GM18951 (cell line): Measurements from ENCODE around the gene ORAI1.
"Not testable (repeated sequence)": the region's sequence is repeated elsewhere in the genome, so short reads cannot be mapped to it uniquely, and the experiment has no call there.

Source experiments
- POLR2A ChIP-seq: IDR thresholded peaks from 4 replicates; pipeline ENCODE4 v1.6.1; 2011; ENCODE audit warnings: mild to moderate bottlenecking; ENCODE audit not compliant: insufficient read length, insufficient read depth; ENCODE audit errors: extremely low read depth
- in situ Hi-C: fragments of 300-500 bp; cut with MboI; formaldehyde crosslinking; loops from one replicate; pipeline ENCODE4 v1.12.0; 2022; ENCODE audit warnings: low sequenced_read_pairs, mixed read lengths, inconsistent platforms; ENCODE audit not compliant: unreplicated experiment

ORAI1 gene

DNA sequence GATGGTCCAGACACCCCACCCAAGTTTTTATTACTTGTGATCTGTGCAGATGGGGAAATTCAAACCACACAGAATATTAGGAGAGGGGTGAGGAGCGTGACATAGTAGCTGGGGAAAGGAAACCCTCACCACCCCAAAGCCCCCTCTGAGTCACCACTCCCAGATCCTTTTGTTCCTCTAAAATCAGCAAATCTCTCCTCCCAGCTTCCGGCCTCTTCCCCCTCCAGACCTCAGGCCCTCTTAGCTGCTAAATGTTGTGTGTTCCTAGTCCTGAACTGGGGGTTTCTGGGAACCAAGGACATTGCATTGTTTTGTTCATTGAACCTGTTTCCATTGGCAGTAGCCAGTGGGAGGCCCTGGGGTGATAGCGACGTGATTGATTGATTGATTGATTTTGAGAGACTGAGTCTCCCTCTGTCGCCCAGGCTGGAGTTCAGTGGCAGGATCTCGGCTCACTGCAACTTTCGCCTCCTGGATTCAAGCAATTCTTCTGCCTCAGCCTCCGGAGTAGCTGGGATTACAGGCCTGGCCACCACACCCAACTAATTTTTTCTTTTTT lies 5.9 kb upstream of the ORAI1 start:
- in situ Hi-C loops: no loop called here
- no peak for TF ChIP-seq POLR2A

DNA sequence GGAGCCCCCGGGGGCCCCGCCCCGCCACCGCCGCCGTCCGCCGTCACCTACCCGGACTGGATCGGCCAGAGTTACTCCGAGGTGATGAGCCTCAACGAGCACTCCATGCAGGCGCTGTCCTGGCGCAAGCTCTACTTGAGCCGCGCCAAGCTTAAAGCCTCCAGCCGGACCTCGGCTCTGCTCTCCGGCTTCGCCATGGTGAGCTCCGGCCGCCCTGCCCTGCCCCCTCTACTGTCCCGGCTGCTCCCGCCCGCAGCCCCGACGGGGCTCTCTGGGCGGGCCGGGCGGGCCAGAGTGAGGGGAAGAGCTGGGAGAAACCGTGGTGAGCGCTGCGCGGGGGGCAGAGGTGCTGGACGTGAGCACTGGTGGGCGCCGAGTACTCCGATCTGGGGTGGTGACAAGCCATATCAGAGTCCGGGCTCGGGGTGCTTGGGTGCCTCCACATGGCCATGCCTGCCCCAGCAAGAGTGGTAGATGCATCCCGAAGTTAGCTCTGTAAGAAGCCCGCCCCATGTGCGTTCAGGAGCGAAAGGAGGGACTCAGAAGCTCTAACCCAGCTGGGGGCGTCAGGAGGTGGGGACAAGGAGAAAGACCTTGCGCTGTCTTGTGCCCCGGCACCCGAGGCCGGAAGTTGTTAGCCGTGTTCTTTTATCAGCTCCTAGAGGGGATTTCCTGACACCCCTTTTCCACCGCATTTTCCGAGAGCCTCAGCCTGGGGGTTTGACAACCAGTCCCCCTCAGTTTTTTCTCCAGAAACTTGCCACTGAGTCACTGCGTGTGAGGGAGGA lies 717 bp downstream of the ORAI1 start:
- in situ Hi-C loops: no loop called here
- peak; percentile 62 for TF ChIP-seq POLR2A

DNA sequence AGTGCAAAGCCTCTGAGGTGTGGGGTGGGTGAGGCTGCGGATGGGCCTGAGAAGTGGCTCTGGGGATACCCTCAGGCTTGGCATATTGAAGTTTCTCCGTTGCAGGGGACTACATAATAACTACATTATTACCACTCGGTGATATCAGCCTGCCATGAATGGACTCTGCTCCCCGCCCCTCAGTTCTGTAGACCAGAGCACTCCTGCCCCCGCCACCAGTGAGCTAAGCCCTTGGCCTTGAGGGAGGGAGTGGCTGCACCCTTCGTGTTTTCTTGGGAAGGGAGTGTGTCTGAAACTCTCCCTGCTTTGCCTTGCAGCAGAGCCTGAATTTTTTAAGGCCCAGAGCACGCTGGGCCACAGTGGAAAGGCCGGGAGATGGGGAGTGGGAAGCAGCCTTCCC lies 1.7 kb downstream of the ORAI1 start:
- TF ChIP-seq POLR2A: no peak
- in situ Hi-C loops: no loop called here

DNA sequence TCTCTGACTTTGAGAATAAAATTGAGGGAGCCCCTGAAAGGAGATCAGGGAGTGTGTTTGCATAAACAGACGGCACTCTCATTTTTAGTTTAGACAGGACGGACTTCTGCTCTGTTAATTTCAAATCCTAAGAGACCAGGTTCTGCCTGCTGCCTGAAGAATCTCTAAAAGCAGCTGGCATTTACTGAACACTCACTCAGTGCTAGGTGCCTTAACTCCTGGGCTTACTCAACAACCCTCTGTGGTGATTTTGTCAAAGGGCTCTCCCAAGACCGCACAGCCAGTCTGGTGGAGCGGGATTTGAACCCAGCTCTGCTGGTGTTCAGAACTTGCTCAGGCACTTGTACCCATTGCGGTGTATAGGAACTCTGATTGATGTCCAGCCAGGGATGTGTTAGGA lies 2.2 kb downstream of the ORAI1 start:
- peak; percentile 33 for TF ChIP-seq POLR2A
- in situ Hi-C loops: no loop called here

DNA sequence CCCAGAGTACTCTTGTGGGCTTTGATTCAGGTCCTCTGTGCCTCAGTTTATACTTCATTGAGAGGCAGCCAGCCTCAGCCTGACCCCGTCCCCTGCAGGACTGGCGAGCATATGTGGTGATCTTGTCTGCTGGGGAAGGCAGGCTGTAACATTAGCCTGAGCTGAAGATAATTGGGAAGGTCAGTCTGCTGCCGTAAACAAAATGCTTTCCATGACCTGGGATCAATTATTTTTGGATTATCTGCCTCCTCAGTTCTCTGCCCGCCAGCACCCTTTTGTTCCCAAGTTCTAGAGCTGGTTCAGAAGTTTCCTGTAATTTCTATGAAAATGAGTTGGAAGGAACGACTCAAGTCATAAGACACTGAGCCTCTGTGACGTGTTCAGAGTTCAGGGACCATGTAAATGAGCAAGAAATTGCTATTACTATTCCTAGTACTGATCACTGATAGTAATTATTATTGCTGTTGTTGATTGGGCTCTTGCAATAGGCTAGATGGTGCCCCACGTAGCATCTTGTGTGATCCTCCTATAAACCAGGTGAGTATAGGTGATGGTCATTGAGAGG lies 4.5 kb downstream of the ORAI1 start:
- no peak for TF ChIP-seq POLR2A
- in situ Hi-C loops: no loop called here

DNA sequence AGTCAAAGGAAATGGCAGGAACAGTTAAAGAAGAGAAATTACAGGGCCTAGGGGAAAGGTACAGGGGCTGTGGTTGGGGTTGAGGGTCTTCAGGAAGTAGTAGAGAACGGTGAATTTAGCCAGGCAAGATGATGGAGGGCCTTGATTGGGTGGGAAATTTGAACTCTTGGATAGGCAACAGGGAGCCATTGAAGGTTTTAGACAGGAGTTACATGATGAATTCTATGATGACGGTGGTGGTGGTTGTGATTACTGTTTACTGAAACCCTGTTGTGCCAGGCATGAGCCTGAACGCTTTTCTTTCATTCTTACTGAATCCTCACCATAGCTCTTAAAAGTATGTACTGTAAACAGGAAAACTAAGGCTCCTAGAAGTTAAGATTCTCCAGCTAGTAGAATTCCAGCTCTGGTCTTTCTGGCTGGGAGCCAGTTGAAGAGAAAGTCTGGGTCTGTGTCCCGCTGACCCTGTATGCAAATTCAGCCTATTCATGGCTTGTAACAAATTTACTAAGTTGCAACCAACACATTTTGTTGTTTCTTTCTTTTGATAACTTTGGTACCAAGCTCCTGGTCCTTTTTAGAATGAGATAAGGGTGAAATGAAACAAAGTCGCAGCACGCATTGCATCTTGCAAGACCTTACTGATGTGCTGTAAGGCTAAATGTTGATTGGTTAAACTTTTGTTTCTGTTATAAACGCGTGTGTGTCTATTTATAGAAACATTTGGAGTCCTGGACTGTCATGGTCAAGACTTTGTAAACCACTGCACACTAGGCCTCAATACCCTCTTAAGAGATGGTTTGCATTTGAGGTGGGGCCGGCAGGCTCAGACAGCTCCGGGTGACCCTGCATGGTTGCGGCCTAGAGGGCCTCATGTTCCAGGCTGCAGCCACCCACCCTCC lies 6.0 kb downstream of the ORAI1 start:
- no peak for TF ChIP-seq POLR2A

DNA sequence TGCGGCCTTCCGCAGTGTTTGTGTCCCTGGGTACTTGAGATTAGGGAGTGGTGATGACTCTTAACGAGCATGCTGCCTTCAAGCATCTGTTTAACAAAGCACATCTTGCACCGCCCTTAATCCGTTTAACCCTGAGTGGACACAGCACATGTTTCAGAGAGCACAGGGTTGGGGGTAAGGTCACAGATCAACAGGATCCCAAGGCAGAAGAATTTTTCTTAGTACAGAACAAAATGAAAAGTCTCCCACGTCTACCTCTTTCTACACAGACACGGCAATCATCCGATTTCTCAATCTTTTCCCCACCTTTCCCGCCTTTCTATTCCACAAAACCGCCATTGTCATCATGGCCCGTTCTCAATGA lies 7.5 kb downstream of the ORAI1 start:
- in situ Hi-C loops: not testable (repeated sequence)

More for the DNA sequence above, 6.0 kb downstream of the ORAI1 start:
- in situ Hi-C loops: no loop called here

DNA sequence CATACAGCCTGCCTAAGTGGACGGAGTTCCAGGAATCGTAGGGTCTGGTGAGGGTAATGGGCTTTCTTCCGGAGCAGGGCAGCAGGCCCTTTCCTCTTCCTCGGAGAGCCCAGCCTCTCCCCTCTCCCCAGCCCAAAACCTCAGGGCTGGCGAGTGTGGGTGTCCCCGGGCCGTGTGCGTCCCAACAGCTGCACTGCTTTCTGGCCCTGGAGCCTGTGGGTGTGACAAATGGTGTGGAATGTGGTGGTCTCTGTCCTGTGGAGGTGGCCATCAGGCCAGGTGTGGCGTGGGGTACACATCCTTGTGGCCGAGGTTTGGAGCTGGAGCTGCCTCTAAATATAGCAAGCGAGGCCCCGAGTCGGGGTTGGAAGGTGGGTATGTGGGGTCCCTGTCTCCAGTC lies 8.5 kb downstream of the ORAI1 start:
- in situ Hi-C loops: no loop called here
- TF ChIP-seq POLR2A: no peak

DNA sequence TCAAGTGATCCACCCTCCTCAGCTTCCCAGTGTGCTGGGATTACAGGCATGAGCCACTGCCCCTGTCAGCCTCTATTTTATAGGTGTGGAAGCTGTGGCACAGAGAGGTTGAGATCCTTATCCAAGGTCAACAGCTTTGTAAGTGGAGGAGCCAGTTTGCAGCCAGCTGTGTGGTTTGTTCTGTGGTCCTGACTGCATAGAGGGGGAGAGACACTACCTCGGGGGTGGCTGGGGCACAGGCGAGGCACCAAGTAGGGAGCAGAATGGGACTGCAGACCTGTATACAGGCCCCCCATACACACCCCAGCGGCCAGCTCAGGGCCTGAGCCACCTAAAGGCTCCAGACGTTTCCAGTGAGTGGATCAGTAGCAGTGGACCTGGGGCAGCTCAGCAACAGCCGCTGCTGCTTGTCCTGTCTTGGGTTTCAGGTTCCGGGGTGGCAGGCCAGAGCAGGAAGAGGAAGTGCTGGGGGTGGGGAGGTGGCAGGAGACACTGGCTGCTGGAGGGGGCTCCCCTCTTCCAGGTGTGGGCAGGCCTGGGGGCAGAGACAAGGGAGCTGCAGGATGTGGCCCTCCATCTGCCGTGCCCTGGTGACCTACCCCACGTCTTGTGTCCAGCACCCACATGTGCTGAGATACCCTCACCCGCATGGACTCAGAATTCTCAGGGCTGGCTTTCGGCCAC lies 11.0 kb downstream of the ORAI1 start:
- in situ Hi-C loops: no loop called here
- peak; percentile 57 for TF ChIP-seq POLR2A

DNA sequence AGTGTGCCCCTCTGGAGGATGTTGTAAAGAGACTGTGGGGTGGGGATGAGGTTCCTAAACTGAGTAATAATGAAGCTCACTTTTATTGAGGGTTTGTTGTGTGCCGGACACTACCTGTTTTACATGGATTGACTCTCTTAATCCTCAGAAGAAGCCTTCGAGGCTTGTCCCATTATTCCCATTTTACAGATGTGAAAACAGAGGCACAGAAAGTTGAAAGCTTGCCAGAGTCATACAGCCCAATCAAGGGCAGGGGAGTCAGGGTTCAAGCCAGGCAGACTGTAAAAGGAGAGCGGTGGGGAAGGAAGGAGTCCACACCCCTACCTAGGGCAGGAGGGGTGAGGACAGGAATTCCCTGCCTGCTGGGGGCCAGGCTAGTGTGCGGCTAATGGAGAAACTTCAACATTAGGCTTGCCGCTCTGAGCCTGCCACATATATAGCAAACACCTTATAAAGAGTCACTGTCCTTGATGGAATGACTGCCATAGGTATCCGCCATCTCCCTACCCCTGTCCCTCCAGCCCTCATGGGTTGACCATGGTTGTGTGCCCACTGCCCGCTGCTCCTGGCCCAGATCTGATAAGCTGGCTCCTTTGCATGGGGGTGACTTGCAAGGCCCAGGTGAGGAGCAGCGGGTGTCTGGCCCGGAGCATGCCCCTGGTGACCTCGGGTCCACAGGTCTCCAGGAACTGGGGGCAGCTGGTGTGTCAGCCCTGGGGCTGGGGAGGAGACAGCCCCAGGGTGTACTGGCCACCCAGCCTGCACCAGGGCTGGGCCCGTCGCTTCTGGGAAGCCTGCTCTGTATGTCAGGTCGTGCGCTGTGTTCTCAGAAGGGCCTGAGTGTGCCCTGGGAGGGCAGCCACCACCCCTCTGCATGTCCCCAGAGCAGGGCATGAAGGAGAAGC lies 12.2 kb downstream of the ORAI1 start:
- TF ChIP-seq POLR2A: no peak
- in situ Hi-C loops: no loop called here

DNA sequence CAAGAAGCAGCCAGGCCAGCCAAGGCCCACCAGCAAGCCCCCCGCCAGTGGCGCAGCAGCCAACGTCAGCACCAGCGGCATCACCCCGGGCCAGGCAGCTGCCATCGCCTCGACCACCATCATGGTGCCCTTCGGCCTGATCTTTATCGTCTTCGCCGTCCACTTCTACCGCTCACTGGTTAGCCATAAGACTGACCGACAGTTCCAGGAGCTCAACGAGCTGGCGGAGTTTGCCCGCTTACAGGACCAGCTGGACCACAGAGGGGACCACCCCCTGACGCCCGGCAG lies 15.0 kb downstream of the ORAI1 start:
- in situ Hi-C loops: no loop called here
- no peak for TF ChIP-seq POLR2A

DNA sequence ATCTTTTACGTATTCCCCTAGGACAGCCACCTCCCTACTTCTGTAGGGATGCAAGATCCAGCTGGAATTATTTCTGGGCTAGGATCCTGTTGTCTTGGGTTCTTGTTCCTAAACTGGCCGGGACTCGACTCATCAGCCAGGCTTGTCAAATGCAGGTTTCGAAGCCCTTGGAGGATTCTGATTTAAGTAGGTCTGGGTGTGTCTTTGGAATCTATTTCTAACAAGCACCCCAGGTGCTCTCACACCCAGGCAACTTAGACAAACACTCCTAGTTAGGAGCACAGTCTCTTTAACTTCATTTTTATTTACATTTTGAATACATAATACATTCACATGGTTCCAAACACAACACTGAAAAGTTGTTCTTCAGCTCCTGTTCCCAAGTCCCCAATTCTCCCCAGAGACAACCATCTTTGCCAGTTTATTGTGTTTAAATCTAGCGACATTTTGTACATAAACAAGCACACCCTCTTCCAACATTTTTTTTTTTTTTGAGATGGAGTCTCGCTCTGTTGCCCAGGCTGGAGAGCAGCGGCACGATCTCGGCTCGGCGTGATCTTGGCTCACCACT lies 22.2 kb downstream of the ORAI1 start:
- in situ Hi-C loops: no loop called here
- no peak for TF ChIP-seq POLR2A
